Loucy (cell line): ENCODE results near the gene STK39.
A peak's percentile ranks its signal among the peaks of the same experiment; 100 is the strongest.

Experiments used
- H2AFZ ChIP-seq: fragments of 200-600 bp; sonication (generic); 2 replicates; pipeline ENCODE4 v1.6.0; 2016; ENCODE audit warnings: antibody characterized with exemption, mild to moderate bottlenecking, low read length, moderate library complexity
- H3F3A ChIP-seq: fragments of 200-600 bp; 2 replicates; pipeline ENCODE4 v1.6.0; 2016; ENCODE audit warnings: antibody characterized with exemption, low read depth, mild to moderate bottlenecking
- H3K27me3 ChIP-seq: fragments of 200-600 bp; sonication (generic); 2 replicates; pipeline ENCODE4 v1.6.1; 2014; ENCODE audit warnings: low read length, mild to moderate bottlenecking; ENCODE audit not compliant: insufficient read depth, poor library complexity, severe bottlenecking
- H3K36me3 ChIP-seq: fragments of 200-600 bp; sonication (generic); 2 replicates; pipeline ENCODE4 v1.6.1; 2016; ENCODE audit warnings: low read length; ENCODE audit not compliant: insufficient read depth
- H3K4me1 ChIP-seq: fragments of 200-600 bp; sonication (generic); 2 replicates; pipeline ENCODE4 v1.5.1; 2014; ENCODE audit warnings: low read length, mild to moderate bottlenecking; ENCODE audit not compliant: insufficient read depth, poor library complexity, severe bottlenecking
- H3K4me2 ChIP-seq: fragments of 200-600 bp; sonication (generic); 2 replicates; pipeline ENCODE4 v1.6.0; 2014; ENCODE audit warnings: antibody characterized with exemption, low read length, low read depth, mild to moderate bottlenecking; ENCODE audit not compliant: poor library complexity, severe bottlenecking
- H3K4me3 ChIP-seq: fragments of 200-600 bp; sonication (generic); 2 replicates; pipeline ENCODE4 v1.5.1; 2014; ENCODE audit warnings: low read length, mild to moderate bottlenecking, mixed read lengths; ENCODE audit not compliant: poor library complexity, severe bottlenecking
- H3K79me2 ChIP-seq: fragments of 200-600 bp; sonication (generic); 2 replicates; pipeline ENCODE4 v1.6.1; 2014; ENCODE audit warnings: low read length; ENCODE audit not compliant: insufficient read depth
- H3K9ac ChIP-seq: fragments of 200-600 bp; sonication (generic); 2 replicates; pipeline ENCODE4 v1.6.0; 2014; ENCODE audit warnings: mild to moderate bottlenecking, low read depth, low read length, moderate library complexity; ENCODE audit not compliant: poor library complexity, severe bottlenecking
- H3K9me2 ChIP-seq: fragments of 200-600 bp; sonication (generic); replicated peaks from 2 replicates; pipeline ENCODE4 v1.6.1; 2016; ENCODE audit warnings: low read depth, low read length, mixed read lengths
- H3K9me3 ChIP-seq: fragments of 200-600 bp; sonication (generic); 2 replicates; pipeline ENCODE4 v1.6.1; 2014; ENCODE audit warnings: mild to moderate bottlenecking, antibody characterized with exemption, low read length, low read depth; ENCODE audit not compliant: insufficient read depth
- H4K20me1 ChIP-seq: fragments of 200-600 bp; sonication (generic); 2 replicates; pipeline ENCODE4 v1.6.0; 2014; ENCODE audit warnings: antibody characterized with exemption, low read length, mild to moderate bottlenecking; ENCODE audit not compliant: insufficient read depth, poor library complexity, severe bottlenecking
- EZH2phosphoT487 ChIP-seq: fragments of 200-600 bp; IDR thresholded peaks from 2 replicates; pipeline ENCODE4 v1.6.1; 2018; ENCODE audit warnings: antibody characterized with exemption, mild to moderate bottlenecking, moderate library complexity, borderline replicate concordance
- TF ChIP-seq, protein P1 (sequence below): fragments of 200-600 bp; sonication (generic); conservative IDR thresholded peaks from 2 replicates; pipeline ENCODE4 v1.5.1; 2014; ENCODE audit warnings: mild to moderate bottlenecking, antibody characterized with exemption, low read length

The STK39 gene

DNA sequence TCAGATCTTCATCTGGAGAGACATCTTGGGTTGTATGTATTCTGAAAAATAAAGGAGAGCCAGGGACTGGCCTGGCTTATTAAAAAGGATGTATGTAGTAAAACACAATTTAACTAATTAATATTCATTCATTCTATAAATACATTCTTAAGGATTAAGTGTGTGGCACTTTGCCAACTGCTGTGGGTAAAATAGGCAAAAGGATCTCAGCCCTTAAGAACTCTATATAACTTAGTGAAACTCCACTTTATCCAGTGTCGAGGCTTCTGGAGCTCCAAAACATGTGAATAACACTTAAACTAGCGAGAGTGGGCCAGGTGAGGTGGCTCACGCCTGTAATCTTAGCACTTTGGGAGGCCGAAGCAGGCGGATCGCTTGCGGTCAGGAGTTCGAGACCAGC lies 7.7 kb upstream of the STK39 start:
- H3K4me2 ChIP-seq: no peak overlapping the region
- TF ChIP-seq, protein P1, sequence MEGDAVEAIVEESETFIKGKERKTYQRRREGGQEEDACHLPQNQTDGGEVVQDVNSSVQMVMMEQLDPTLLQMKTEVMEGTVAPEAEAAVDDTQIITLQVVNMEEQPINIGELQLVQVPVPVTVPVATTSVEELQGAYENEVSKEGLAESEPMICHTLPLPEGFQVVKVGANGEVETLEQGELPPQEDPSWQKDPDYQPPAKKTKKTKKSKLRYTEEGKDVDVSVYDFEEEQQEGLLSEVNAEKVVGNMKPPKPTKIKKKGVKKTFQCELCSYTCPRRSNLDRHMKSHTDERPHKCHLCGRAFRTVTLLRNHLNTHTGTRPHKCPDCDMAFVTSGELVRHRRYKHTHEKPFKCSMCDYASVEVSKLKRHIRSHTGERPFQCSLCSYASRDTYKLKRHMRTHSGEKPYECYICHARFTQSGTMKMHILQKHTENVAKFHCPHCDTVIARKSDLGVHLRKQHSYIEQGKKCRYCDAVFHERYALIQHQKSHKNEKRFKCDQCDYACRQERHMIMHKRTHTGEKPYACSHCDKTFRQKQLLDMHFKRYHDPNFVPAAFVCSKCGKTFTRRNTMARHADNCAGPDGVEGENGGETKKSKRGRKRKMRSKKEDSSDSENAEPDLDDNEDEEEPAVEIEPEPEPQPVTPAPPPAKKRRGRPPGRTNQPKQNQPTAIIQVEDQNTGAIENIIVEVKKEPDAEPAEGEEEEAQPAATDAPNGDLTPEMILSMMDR: no peak
- TF ChIP-seq EZH2phosphoT487: no peak
- H3K4me1 ChIP-seq: peaks cover 10% of the 10 kb centered on the region
- no peaks in the 10 kb centered on the region for H3K27me3 ChIP-seq
- H3K9me3 ChIP-seq: no peaks in the 10 kb centered on the region
- H3K9ac ChIP-seq: no peak overlapping the region
- H3K4me3 ChIP-seq: no peak overlapping the region
- H2AFZ ChIP-seq: no peak overlapping the region
- H3K9me2 ChIP-seq: no peaks in the 10 kb centered on the region
- no peaks in the 10 kb centered on the region for H4K20me1 ChIP-seq
- no peaks in the 10 kb centered on the region for H3K79me2 ChIP-seq
- no peaks in the 10 kb centered on the region for H3K36me3 ChIP-seq
- no peaks in the 10 kb centered on the region for H3F3A ChIP-seq

DNA sequence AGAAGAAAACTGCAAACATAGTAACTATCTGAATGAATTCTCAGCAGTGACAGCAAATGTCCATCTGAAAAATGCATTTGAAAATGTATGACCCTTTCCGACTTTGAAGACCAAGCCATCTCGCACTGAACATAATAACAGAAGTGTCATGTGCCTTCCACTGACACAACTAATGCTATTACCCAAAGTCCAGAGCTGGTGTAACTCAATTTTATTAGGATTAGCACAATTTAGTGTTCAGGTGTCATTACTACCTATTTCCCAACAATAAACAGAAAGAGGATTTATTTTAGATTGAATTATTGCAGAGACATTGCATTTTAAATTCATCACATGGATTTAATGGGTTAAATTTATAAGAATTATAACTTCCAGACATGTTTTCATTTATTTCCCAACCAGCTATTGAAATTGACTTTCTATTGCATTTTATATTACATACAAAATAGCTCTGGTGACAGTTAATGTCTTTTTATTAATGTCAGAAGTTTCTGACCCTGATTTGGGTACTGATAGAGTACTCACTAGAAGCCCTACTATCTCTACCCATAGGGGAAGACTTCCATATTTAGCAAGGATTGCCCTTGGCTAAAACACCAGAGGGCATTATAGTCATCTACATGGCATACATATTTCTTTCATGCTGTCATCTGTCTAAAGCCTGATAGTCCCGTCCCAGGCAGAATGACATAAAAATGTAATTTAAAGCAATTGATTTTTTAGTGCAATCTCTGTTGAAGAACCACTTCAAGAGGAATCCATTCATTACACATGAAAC lies 7.0 kb upstream of the STK39 start:
- Histone ChIP-seq H2AFZ (no peak overlapping the region), H3K27me3 (no peaks in the 10 kb centered on the region), H3K9me2 (no peaks in the 10 kb centered on the region), H3K79me2 (no peaks in the 10 kb centered on the region), H3K9me3 (no peaks in the 10 kb centered on the region), H3K4me2 (no peak overlapping the region), H3K4me1 (peaks cover 10% of the 10 kb centered on the region), H3K4me3 (no peak overlapping the region), H3F3A (no peaks in the 10 kb centered on the region), H4K20me1 (no peaks in the 10 kb centered on the region), H3K9ac (no peak overlapping the region), H3K36me3 (no peaks in the 10 kb centered on the region)
- TF ChIP-seq EZH2phosphoT487: no peak
- TF ChIP-seq, protein P1: no peak; the same call in 1 of the 2 replicates

DNA sequence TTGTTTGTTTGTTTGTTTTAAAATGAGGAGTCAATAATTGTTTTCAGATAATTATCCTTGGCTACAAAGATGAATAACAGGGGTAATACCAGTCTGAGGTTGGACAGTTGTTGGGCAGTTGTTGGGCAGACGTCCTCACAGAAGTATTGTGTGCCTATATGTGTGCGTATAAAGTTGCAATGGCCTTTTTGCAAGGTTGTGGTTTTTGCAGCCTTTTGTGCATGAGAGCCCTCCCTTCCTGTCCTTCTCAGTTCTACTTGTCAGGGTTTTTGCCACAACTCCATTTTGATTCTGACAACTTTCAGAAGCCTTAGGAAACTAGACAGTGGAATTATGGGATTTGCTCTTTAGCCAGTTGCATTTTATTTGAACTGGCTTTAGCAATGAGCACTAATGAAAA lies 6.0 kb upstream of the STK39 start:
- TF ChIP-seq, protein P1: no peak
- TF ChIP-seq EZH2phosphoT487: no peak
- H3K9ac ChIP-seq: no peak overlapping the region
- H3K79me2 ChIP-seq: no peaks in the 10 kb centered on the region
- no peaks in the 10 kb centered on the region for H4K20me1 ChIP-seq
- peak overlapping the region; percentile 49 for H2AFZ ChIP-seq
- no peaks in the 10 kb centered on the region for H3F3A ChIP-seq
- no peaks in the 10 kb centered on the region for H3K27me3 ChIP-seq
- H3K4me2 ChIP-seq: peak overlapping the region; percentile 4
- no peak overlapping the region for H3K4me3 ChIP-seq
- H3K9me2 ChIP-seq: no peaks in the 10 kb centered on the region
- no peaks in the 10 kb centered on the region for H3K9me3 ChIP-seq
- peaks cover 11% of the 10 kb centered on the region for H3K4me1 ChIP-seq
- H3K36me3 ChIP-seq: no peaks in the 10 kb centered on the region
